HepG2 (cell line): ENCODE measurements around the gene UFSP2. TPM values are rescaled to one million over a fixed set of nuclear protein-coding genes. Genes with fewer than 3 reads are reported as not detected.

Experiments
- DDIT3 ChIP-seq: sonication (generic); formaldehyde crosslinking; IDR thresholded peaks from 2 replicates; pipeline ENCODE4 v1.4.0; 2020; ENCODE audit warnings: mild to moderate bottlenecking, missing genetic modification reagents
- ETV5 ChIP-seq: IDR thresholded peaks from 2 replicates; pipeline ENCODE4 v1.6.1; 2018; ENCODE audit warnings: missing biosample characterization, missing genetic modification reagents, inconsistent platforms, borderline replicate concordance
- FOXK1 ChIP-seq: sonication (generic); formaldehyde crosslinking; IDR thresholded peaks from 2 replicates; pipeline ENCODE4 v1.4.0; 2020; ENCODE audit warnings: low read depth, missing genetic modification reagents, borderline replicate concordance
- GFI1 ChIP-seq: sonication (generic); formaldehyde crosslinking; IDR thresholded peaks from 2 replicates; pipeline ENCODE4 v1.5.0; 2020; ENCODE audit warnings: missing genetic modification reagents, mild to moderate bottlenecking, borderline replicate concordance
- IRF9 ChIP-seq: sonication (generic); formaldehyde crosslinking; IDR thresholded peaks from 2 replicates; pipeline ENCODE4 v1.8.0; 2022; ENCODE audit warnings: missing genetic modification reagents, mild to moderate bottlenecking, borderline replicate concordance
- ISX ChIP-seq: sonication (generic); formaldehyde crosslinking; conservative IDR thresholded peaks from 2 replicates; pipeline ENCODE4 v1.5.0; 2020; ENCODE audit warnings: missing genetic modification reagents
- RARG ChIP-seq: sonication (generic); formaldehyde crosslinking; IDR thresholded peaks from 2 replicates; pipeline ENCODE4 v1.4.0; 2020; ENCODE audit warnings: low read depth, mild to moderate bottlenecking, missing genetic modification reagents
- RXRB ChIP-seq: IDR thresholded peaks from 2 replicates; pipeline ENCODE4 v1.6.1; 2016; ENCODE audit warnings: borderline replicate concordance, missing genetic modification reagents, missing compliant biosample characterization
- SOX6 ChIP-seq, 2 experiments: fragments of 450-650 bp in 1 of 2; sonication (generic) in 1 of 2; formaldehyde crosslinking in 1 of 2; IDR thresholded peaks; 2 replicates each; pipeline versions ENCODE4 v1.4.0 to v1.6.1; 2017 to 2020; ENCODE audit warnings: antibody characterized with exemption in 1 of 2, mild to moderate bottlenecking in 1 of 2, missing genetic modification reagents in 1 of 2
- TFE3 ChIP-seq: IDR thresholded peaks from 2 replicates; pipeline ENCODE4 v1.6.1; 2016
- THAP11 ChIP-seq: IDR thresholded peaks from 2 replicates; pipeline ENCODE4 v1.6.1; 2016; ENCODE audit warnings: missing biosample characterization, missing genetic modification reagents
- U2AF1 ChIP-seq: fragments of 200-400 bp; formaldehyde crosslinking; optimal IDR thresholded peaks from 2 replicates; pipeline ENCODE3; 2017; ENCODE audit warnings: mild to moderate bottlenecking, low read depth, low read length
- ZFP62 ChIP-seq: sonication (generic); formaldehyde crosslinking; IDR thresholded peaks from 2 replicates; pipeline ENCODE4 v1.4.0; 2020; ENCODE audit warnings: missing genetic modification reagents
- ZNF276 ChIP-seq: sonication (generic); formaldehyde crosslinking; IDR thresholded peaks from 2 replicates; pipeline ENCODE4 v1.4.0; 2020; ENCODE audit warnings: mild to moderate bottlenecking, low read depth, missing genetic modification reagents
- ZNF34 ChIP-seq: sonication (generic); formaldehyde crosslinking; IDR thresholded peaks from 2 replicates; pipeline ENCODE4 v1.4.0; 2020; ENCODE audit warnings: mild to moderate bottlenecking, missing genetic modification reagents, borderline replicate concordance
- ZNF451 ChIP-seq: sonication (generic); formaldehyde crosslinking; IDR thresholded peaks from 2 replicates; pipeline ENCODE4 v1.5.0; 2020; ENCODE audit warnings: mild to moderate bottlenecking, missing genetic modification reagents
- ZNF598 ChIP-seq: sonication (generic); formaldehyde crosslinking; IDR thresholded peaks from 2 replicates; pipeline ENCODE4 v1.5.1; 2020; ENCODE audit warnings: mild to moderate bottlenecking, missing genetic modification reagents, borderline replicate concordance
- ZNF670 ChIP-seq: sonication (generic); formaldehyde crosslinking; IDR thresholded peaks from 2 replicates; pipeline ENCODE4 v1.8.0; 2022; ENCODE audit warnings: mild to moderate bottlenecking, missing genetic modification reagents, borderline replicate concordance
- polyA plus RNA-seq, 8 experiments: library from polyadenylated mRNA; depleted of rRNA in 3 of 8; stranded (reverse) in 7 of 8; unstranded in 1 of 8; fragments of >200 nt; fragmentation: Illumina TruSeq in 4 of 8; extraction: Trizol in 4 of 8; gene quantifications; 2 replicates each; pipeline versions ENCODE4 v1.2.1 to v1.2.3, GENCODE V29; 2011 to 2016; ENCODE audit warnings: low read depth in 4 of 8, missing spikeins in 1 of 8, mixed read lengths in 1 of 8; ENCODE audit not compliant: insufficient read depth in 1 of 8
- total RNA-seq, 5 experiments: library from RNA; depleted of rRNA; stranded (reverse); fragments of >200 nt; fragmentation: Illumina TruSeq; extraction: Trizol; gene quantifications; 2 replicates each; pipeline ENCODE4 v1.2.3, GENCODE V29; 2016; ENCODE audit warnings: low read depth in 1 of 5
- TF ChIP-seq, protein P1 (sequence below): sonication (generic); formaldehyde crosslinking; IDR thresholded peaks from 2 replicates; pipeline ENCODE4 v1.8.0; 2022; ENCODE audit warnings: mild to moderate bottlenecking, missing genetic modification reagents
- TF ChIP-seq, protein P2 (sequence below): sonication (generic); formaldehyde crosslinking; IDR thresholded peaks from 2 replicates; pipeline ENCODE4 v1.4.0; 2020; ENCODE audit warnings: missing genetic modification reagents, borderline replicate concordance

The UFSP2 gene
- total and polyA plus RNA-seq, 2 of the 13 experiments (the other 11 are each of a cell fraction or from before 2014, with no cell fraction given) = 24.1 to 32.3 TPM

DNA sequence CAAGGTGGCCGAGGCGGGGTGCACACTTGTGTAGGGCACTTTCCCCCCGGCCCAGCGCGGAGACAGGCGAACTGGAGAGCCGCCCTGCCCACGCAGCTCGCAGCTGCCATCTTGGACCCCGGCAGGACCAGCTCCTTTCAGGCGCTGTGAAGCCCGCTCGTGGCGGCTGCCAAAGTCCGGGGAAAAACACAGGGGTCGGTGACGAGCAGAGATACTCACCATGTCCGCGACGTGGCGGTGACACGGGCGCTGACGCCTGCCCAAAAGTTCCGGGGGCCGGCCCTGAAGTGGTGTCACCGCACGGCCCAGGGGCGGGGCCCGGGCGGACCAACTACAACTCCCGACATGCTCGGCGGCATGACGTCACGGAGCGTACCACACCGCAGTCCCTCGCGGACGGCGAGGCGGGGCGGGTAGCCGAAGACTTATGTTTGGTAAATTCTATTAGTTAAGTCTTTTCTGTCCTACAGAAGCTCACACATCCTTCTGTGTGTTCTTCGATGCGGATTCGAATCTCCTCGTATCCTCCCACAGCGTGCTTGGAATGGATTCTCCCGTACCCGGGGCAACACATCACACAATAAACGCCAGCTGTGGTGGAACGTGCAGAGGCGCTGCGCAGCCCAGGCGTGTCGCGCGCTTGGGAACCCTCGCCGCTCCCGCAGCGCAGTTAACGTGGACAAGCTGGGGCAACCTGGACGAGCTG lies at the start of gene UFSP2 (continued):
- TF ChIP-seq ZNF598 (CRISPR knock-in tag) = peak; percentile 93; the same call in 1 of the 2 replicates
- peak; percentile 94; the same call in 1 of the 2 replicates for TF ChIP-seq ZFP62 (CRISPR knock-in tag)
- no peak for TF ChIP-seq ISX (CRISPR knock-in tag)
- TF ChIP-seq ZNF451 (CRISPR knock-in tag) = no peak
- TF ChIP-seq, protein P1, sequence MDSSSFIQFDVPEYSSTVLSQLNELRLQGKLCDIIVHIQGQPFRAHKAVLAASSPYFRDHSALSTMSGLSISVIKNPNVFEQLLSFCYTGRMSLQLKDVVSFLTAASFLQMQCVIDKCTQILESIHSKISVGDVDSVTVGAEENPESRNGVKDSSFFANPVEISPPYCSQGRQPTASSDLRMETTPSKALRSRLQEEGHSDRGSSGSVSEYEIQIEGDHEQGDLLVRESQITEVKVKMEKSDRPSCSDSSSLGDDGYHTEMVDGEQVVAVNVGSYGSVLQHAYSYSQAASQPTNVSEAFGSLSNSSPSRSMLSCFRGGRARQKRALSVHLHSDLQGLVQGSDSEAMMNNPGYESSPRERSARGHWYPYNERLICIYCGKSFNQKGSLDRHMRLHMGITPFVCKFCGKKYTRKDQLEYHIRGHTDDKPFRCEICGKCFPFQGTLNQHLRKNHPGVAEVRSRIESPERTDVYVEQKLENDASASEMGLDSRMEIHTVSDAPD = no peak
- no peak for TF ChIP-seq RARG (CRISPR knock-in tag)
- TF ChIP-seq, protein P2, sequence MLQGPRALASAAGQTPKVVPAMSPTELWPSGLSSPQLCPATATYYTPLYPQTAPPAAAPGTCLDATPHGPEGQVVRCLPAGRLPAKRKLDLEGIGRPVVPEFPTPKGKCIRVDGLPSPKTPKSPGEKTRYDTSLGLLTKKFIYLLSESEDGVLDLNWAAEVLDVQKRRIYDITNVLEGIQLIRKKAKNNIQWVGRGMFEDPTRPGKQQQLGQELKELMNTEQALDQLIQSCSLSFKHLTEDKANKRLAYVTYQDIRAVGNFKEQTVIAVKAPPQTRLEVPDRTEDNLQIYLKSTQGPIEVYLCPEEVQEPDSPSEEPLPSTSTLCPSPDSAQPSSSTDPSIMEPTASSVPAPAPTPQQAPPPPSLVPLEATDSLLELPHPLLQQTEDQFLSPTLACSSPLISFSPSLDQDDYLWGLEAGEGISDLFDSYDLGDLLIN (CRISPR knock-in tag) = peak; percentile 63; the same call in 1 of the 2 replicates
- peak; percentile 100 for TF ChIP-seq THAP11
- TF ChIP-seq ZNF276 (CRISPR knock-in tag) = 0 out of 2 replicates have a peak, but pooled peaks have one; percentile 82
- TF ChIP-seq RXRB (CRISPR knock-in tag) = no peak; the same call in 1 of the 2 replicates
- TF ChIP-seq GFI1 (CRISPR knock-in tag) = no peak
- TF ChIP-seq IRF9 (CRISPR knock-in tag) = 0 out of 2 replicates have a peak, but pooled peaks have one; percentile 7
- TF ChIP-seq ZNF670 (CRISPR knock-in tag) = no peak
- TF ChIP-seq DDIT3 (CRISPR knock-in tag) = no peak
- TF ChIP-seq ZNF34 (CRISPR knock-in tag) = peak; percentile 78
- TF ChIP-seq U2AF1 = no peak
- peak; percentile 74; the same call in 1 of the 2 replicates for TF ChIP-seq FOXK1 (CRISPR knock-in tag)
- no peak; the same call in 1 of the 2 replicates for TF ChIP-seq ETV5 (CRISPR knock-in tag)
- TF ChIP-seq SOX6 (IDR thresholded peaks at IDR 0.05) = no peak
- TF ChIP-seq SOX6 (CRISPR knock-in tag; IDR thresholded peaks at IDR 0.05) = peak; percentile 76
- TF ChIP-seq TFE3 (CRISPR knock-in tag) = no peak
